ENCODE data around the gene UBE2Q1. TPM values are rescaled to one million over a fixed set of nuclear protein-coding genes. Genes with fewer than 3 reads are reported as not detected.

Gene UBE2Q1
- total RNA-seq (2014; rRNA removed; shearing (Covaris generic)) = 39.9 and 78.3 TPM in 2 replicates

DNA sequence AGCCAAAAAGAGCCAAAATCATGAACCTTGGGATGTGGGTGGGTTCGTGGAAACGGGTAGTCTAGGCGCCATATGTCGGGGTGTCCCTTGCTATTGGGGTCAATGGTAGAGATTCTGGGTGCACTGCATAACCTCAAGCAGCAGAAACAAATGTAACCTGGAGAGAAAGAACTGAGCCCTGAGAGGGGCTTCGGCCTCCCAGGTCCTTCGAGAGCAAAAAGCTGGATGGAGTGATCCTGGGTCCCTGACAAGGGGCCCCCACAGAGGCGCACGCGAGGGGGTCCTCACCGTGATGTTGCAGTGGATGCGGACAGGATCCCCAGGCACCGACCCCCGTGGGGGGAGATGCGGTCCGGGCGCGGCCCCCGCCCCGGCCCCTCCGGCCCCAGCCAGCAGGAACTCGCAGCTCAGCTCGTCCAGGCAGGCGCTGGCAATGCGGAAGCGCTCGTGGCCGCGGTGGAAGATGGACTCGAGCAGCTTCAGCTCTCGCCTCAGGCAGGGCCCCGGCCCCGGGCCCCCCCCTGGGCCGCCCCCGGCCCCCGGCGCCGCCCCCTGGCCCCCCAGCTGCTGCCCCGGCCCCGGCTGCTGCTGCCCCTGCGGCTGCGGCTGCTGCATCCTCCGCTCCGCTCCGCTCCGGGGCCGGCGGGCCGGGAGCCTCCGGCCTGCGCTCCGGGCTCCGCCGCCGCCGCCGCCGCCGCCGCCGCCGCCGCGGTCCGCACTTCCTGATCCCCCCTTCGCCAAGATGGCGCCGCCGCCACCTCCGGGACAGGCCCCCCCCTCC, at the start of gene UBE2Q1:
UBE2Q1 (minus strand) TSS at position 724 of the 781 bp plus-strand sequence; CDS start at position 615, 109 bp downstream.
- peak; percentile 41 for DNase-seq (ENCODE audit: low read depth)

- DNase-seq (ENCODE audit: low read depth) = peak; percentile 96
These were observed 49.3 kb upstream of the UBE2Q1 start, which contains the start of gene ADAR for GRCh38 chr1:154607609-154608396. Gene ADAR, minus strand, starts transcription at chr1:154608186. Its CDS starts 180 bp downstream, at chr1:154608006.

- peak; percentile 24 for DNase-seq (ENCODE audit: low read depth)
These were observed 48.7 kb upstream of the UBE2Q1 start for GRCh38 chr1:154607106-154607608.

DNA sequence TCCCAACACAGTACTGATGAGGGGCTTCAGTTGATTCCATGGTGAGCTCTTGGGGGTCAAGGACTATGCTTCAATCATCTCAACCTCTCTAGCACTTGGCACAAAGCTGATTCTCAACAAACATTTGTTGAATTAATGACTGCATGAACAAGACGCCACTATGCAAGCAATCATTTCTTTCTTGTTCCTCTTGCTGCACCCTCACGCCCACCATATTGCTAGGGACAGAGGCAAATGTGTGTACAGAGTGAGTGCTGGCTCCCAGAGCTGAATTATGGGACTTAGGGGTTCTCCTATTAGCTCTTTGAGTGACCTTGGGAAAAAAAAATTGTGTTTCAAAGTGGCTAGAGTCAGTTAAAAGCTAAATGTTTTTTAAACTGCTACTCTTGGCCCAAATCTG, 47.1 kb upstream of the UBE2Q1 start:
- DNase-seq (ENCODE audit: low read depth) = no peak

- no peak for DNase-seq (ENCODE audit: low read depth)
These were observed 44.9 kb upstream of the UBE2Q1 start for GRCh38 chr1:154603317-154603716.

GRCh38 chr1:154599658-154600057, 41.2 kb upstream of the UBE2Q1 start:
- DNase-seq (ENCODE audit: low read depth) = no peak

- DNase-seq (ENCODE audit: low read depth) = no peak
These were observed 40.6 kb upstream of the UBE2Q1 start for GRCh38 chr1:154598871-154599635.

DNA sequence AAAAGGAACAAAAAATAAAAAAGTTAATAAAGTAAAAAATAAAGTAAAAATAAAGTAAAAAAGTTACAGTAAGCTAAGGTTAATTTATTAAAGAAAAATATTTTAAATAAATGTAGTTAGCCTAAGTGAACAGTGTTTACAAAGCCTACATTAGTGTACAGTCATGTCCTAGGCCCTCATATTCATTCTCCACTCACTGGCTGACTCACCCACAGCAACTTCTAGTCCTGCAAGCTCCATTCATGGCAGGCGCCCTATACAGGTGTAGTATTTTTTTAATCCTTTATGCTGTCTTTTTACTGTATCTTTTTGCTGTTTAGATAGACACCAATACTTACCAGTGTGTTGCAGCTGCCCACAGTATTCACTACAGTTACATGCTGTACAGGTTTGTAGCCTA, 37.2 kb upstream of the UBE2Q1 start:
- DNase-seq (ENCODE audit: low read depth) = no peak

GRCh38 chr1:154594811-154595210, 36.3 kb upstream of the UBE2Q1 start:
- DNase-seq (ENCODE audit: low read depth) = no peak

- no peak for DNase-seq (ENCODE audit: low read depth)
These were observed 34.9 kb upstream of the UBE2Q1 start for GRCh38 chr1:154593390-154593789.

DNA sequence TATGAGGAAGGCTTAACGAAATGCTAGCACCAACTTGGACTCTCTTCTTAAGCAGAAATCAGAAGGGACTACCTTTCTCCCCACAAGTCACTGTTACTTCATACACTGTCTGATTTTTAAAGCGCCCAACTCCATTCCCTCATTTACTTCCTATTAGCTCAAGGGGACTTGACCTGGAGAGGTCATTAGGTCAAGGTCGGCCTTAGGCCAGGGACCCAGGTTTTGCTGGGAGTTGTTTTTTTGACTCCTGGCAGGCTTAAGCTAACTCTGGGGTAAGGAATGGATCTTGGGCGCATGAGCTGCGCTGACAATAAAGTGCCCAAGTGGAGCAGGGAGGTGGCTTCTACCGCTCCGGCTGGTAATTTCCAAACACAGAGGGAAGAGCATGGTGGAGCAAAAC, 32.7 kb upstream of the UBE2Q1 start:
- no peak for DNase-seq (ENCODE audit: low read depth)

DNA sequence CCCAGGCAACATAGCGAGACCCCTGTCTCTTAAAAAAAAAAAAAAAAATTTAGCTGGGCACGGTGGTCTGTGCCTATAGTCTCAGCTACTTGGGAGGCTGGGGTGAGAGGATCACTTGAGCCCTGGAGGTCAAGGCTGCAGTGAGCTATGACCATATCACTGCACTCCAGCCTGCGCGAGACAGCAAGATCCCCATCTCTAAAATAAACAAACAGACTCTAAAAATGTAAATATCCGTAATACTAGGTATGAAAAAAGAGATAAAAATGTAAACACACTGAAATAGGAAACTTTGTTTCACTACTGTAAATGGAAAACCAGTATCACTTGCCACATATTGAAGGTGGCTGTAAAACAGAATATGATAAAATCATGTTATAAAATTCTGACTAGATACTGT, 32.3 kb upstream of the UBE2Q1 start:
- no peak for DNase-seq (ENCODE audit: low read depth)

DNA sequence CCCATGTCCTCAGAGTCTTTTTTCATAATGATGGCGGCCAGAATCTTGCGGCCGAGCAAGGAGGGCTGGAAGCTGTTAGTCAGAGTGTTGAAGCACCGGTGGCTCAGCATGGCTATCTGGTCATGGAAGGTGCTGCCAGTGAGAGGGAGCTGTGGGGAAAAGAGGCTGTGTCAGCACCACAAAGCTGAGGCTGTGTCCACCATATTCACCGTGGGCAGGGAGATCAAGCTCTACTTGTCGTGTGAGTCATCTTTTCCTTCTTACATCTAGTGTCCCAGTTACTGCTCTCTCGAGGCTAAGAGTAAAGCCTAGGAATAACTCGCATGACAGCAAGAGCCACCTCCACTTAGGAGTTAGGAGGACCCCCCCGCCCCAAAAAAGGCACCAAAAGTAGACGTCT, 31.3 kb upstream of the UBE2Q1 start:
- DNase-seq (ENCODE audit: low read depth) = no peak

- DNase-seq (ENCODE audit: low read depth) = no peak
These were observed 28.2 kb upstream of the UBE2Q1 start for GRCh38 chr1:154586641-154587040.

DNA sequence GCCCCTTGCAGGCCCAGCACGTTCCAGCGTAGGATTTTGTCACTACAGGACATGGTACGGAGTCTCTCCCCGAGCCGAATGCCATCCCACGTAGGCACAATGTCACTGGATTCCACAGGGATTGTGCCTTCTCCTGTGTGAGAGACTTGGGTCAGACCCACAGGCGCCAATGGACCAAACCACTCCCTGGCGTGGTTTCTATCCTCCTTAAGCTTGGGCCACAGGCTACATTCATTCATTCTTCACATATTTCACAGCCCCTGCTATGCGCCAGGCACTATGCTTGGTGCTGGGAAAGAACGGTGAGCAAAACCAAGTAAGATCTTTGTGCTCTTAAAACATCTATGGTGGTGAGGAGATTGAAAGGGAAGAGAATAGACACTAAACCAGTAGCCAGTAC, 27.8 kb upstream of the UBE2Q1 start:
- DNase-seq (ENCODE audit: low read depth) = no peak

- no peak for DNase-seq (ENCODE audit: low read depth)
These were observed 26.0 kb upstream of the UBE2Q1 start for GRCh38 chr1:154584267-154584994.

DNA sequence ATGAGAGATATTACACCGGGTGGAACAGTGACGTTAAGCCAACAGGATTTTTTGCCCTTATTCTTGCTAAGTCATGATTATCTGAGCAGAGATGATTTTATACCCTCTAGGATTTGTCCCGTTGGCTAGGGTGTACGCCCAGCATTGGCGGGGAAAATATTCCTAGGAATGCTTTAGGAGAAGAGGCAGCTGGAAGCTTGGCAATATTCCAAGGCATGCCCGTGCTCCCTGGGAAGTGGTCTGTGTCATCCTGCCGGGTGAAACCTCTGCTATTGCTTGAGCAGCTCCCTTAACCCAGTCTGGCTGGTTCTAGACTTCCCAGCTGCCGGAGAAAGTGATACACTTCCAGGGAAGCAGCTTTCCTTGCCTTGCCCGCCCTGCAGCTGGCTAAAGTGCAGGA, 25.3 kb upstream of the UBE2Q1 start:
- DNase-seq (ENCODE audit: low read depth) = no peak

DNA sequence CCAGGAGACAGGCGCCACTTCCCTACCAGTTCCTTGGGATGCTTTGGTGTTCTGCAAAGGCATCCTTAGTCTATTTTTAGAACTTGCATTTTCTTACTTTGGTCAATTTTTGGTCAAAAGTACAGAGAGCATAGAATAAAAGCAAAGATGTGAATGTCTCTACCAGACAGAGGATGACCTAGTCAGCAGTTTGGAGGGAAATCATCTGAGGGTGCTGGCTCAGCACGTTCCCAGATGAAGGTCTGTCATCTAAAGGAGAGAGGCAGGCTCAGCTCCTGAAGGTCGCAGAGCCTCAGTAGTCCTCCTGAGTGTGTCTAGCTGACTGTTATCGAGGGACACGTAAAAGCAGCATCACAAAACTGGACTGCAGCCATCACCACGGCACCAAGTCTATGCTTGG, 24.4 kb upstream of the UBE2Q1 start:
- no peak for DNase-seq (ENCODE audit: low read depth)

- DNase-seq (ENCODE audit: low read depth) = no peak
These were observed 23.3 kb upstream of the UBE2Q1 start for GRCh38 chr1:154581766-154582165.

GRCh38 chr1:154579374-154579773, 20.9 kb upstream of the UBE2Q1 start:
- no peak for DNase-seq (ENCODE audit: low read depth)

- DNase-seq (ENCODE audit: low read depth) = no peak
These were observed 19.6 kb upstream of the UBE2Q1 start for GRCh38 chr1:154578058-154578418.

Measured in Daoy (cell line).